Trophoblast cell (in vitro differentiated cells and primary cell): ENCODE results near the gene CD86.

ENCODE experiments used
- DNase-seq, 2 donors: peaks; one replicate each; pipeline ENCODE4 v3.0.0-alpha.2; 2016
- H2AFZ ChIP-seq: 2 replicates; pipeline ENCODE4 v1.6.1; 2013; ENCODE audit warnings: low read length, moderate library complexity, mild to moderate bottlenecking; ENCODE audit not compliant: insufficient read depth, poor library complexity
- H2AK5ac ChIP-seq: 2 replicates; pipeline ENCODE4 v1.6.1; 2013; ENCODE audit warnings: mild to moderate bottlenecking, low read length
- H2BK120ac ChIP-seq: 2 replicates; pipeline ENCODE4 v1.6.1; 2013; ENCODE audit warnings: low read length, mild to moderate bottlenecking, moderate library complexity; ENCODE audit not compliant: insufficient read depth, poor library complexity
- H2BK12ac ChIP-seq: 2 replicates; pipeline ENCODE4 v1.6.1; 2013; ENCODE audit warnings: mild to moderate bottlenecking, low read length, moderate library complexity
- H2BK5ac ChIP-seq: 2 replicates; pipeline ENCODE4 v1.6.1; 2013; ENCODE audit warnings: low read length, low read depth, moderate library complexity, mild to moderate bottlenecking; ENCODE audit not compliant: poor library complexity
- H3K14ac ChIP-seq: 2 replicates; pipeline ENCODE4 v1.6.1; 2013; ENCODE audit warnings: mild to moderate bottlenecking, low read length
- H3K18ac ChIP-seq: 2 replicates; pipeline ENCODE4 v1.6.1; 2013; ENCODE audit warnings: mild to moderate bottlenecking, low read length
- H3K23ac ChIP-seq: 2 replicates; pipeline ENCODE4 v1.6.1; 2013; ENCODE audit warnings: low read length
- H3K27ac ChIP-seq: 2 replicates; pipeline ENCODE4 v1.5.1; 2013; ENCODE audit warnings: low read depth, mild to moderate bottlenecking, inconsistent platforms, low read length, moderate library complexity
- H3K27me3 ChIP-seq: 2 replicates; pipeline ENCODE4 v1.6.1; 2013; ENCODE audit warnings: inconsistent platforms, mild to moderate bottlenecking, low read length, moderate library complexity; ENCODE audit not compliant: insufficient read depth
- H3K36me3 ChIP-seq, 2 experiments: 1 replicate in 1 of 2; 2 replicates in 1 of 2; pipeline ENCODE4 v1.6.1; 2013; ENCODE audit warnings: low read length in 2 of 2, mild to moderate bottlenecking in 2 of 2, moderate library complexity in 1 of 2; ENCODE audit not compliant: insufficient read depth in 2 of 2, control insufficient read depth in 1 of 2
- H3K4ac ChIP-seq: 2 replicates; pipeline ENCODE4 v1.6.1; 2013; ENCODE audit warnings: low read depth, mild to moderate bottlenecking, low read length, moderate library complexity
- H3K4me1 ChIP-seq, 2 experiments: 1 replicate in 1 of 2; 2 replicates in 1 of 2; pipeline ENCODE4 v1.6.1; 2013; ENCODE audit warnings: low read length in 2 of 2, mild to moderate bottlenecking in 2 of 2, moderate library complexity in 1 of 2; ENCODE audit not compliant: insufficient read depth in 2 of 2, control insufficient read depth in 1 of 2
- H3K4me2 ChIP-seq: 2 replicates; pipeline ENCODE4 v1.6.1; 2013; ENCODE audit warnings: inconsistent platforms, mild to moderate bottlenecking, low read length, moderate library complexity
- H3K4me3 ChIP-seq: 2 replicates; pipeline ENCODE4 v1.5.1; 2013; ENCODE audit warnings: mild to moderate bottlenecking, low read depth, low read length, inconsistent platforms
- H3K79me1 ChIP-seq: one replicate; pipeline ENCODE4 v1.6.1; 2013; ENCODE audit warnings: low read length
- H3K79me2 ChIP-seq: 2 replicates; pipeline ENCODE4 v1.6.1; 2013; ENCODE audit warnings: low read length, mild to moderate bottlenecking; ENCODE audit not compliant: control insufficient read depth, insufficient read depth, poor library complexity
- H3K9ac ChIP-seq: 2 replicates; pipeline ENCODE4 v1.6.1; 2013; ENCODE audit warnings: mild to moderate bottlenecking, low read length
- H3K9me3 ChIP-seq: 2 replicates; pipeline ENCODE4 v1.6.1; 2013; ENCODE audit warnings: low read depth, mild to moderate bottlenecking, control low read depth, inconsistent platforms, low read length; ENCODE audit not compliant: insufficient read depth
- H4K12ac ChIP-seq: 2 replicates; pipeline ENCODE4 v1.6.1; 2013; ENCODE audit warnings: low read depth, mild to moderate bottlenecking, low read length, moderate library complexity
- H4K8ac ChIP-seq: 2 replicates; pipeline ENCODE4 v1.6.1; 2013; ENCODE audit warnings: low read depth, mild to moderate bottlenecking, low read length, moderate library complexity
- H4K91ac ChIP-seq: one replicate; pipeline ENCODE4 v1.6.1; 2013; ENCODE audit warnings: low read depth, mild to moderate bottlenecking, low read length, moderate library complexity
- WGBS: extraction: QIAGEN DNeasy Blood & Tissue Kit; methylation state at CpG from one replicate; pipeline ENCODE4 v1.1.7; 2013; ENCODE audit warnings: missing lambda C conversion rate; ENCODE audit not compliant: insufficient read length, insufficient coverage; ENCODE audit errors: extremely low coverage; 5-methylcytosine and 5-hydroxymethylcytosine counted together

Gene CD86

GRCh38 chr3:122082357-122082756 lies 27.2 kb downstream of the CD86 start:
- Histone ChIP-seq H2AFZ (no peak overlapping the region), H3K36me3 (no peaks in the 10 kb centered on the region), H3K4me3 (no peak overlapping the region), H2BK120ac (no peak overlapping the region), H3K4ac (no peak overlapping the region), H4K91ac (no peak overlapping the region), H3K4me1 (peaks cover 0 to 5% of the 10 kb centered on the region in 2 experiments), H3K9me3 (no peaks in the 10 kb centered on the region), H3K27me3 (no peaks in the 10 kb centered on the region), H3K27ac (no peak overlapping the region), H3K79me1 (no peaks in the 10 kb centered on the region), H4K12ac (no peak overlapping the region), H2BK12ac (no peak overlapping the region), H3K14ac (no peak overlapping the region), H2AK5ac (no peak overlapping the region), H3K4me2 (no peak overlapping the region), H3K23ac (no peak overlapping the region), H3K18ac (no peak overlapping the region), H3K9ac (no peak overlapping the region), H4K8ac (no peak overlapping the region), H2BK5ac (no peak overlapping the region), H3K79me2 (peaks cover 2% of the 10 kb centered on the region)
- WGBS, result no CpG with 5 or more reads among the region's 3 CpGs
- no peak for DNase-seq

- H3K18ac ChIP-seq, result no peak overlapping the region
- H4K8ac ChIP-seq, result no peak overlapping the region
- no peak overlapping the region for H2AFZ ChIP-seq
- no peaks in the 10 kb centered on the region for H3K9me3 ChIP-seq
- no peak overlapping the region for H3K14ac ChIP-seq
- H3K4me1 ChIP-seq, result peaks cover 0 to 4% of the 10 kb centered on the region in 2 experiments
- no peak overlapping the region for H2BK120ac ChIP-seq
- H3K36me3 ChIP-seq, result no peaks in the 10 kb centered on the region
- no peak overlapping the region for H2BK12ac ChIP-seq
- H3K27me3 ChIP-seq, result no peaks in the 10 kb centered on the region
- H2AK5ac ChIP-seq, result no peak overlapping the region
- H3K4me2 ChIP-seq, result no peak overlapping the region
- no peak overlapping the region for H3K27ac ChIP-seq
- no peak overlapping the region for H3K4ac ChIP-seq
- WGBS, result no CpG with 5 or more reads among the region's 2 CpGs
- no peak overlapping the region for H2BK5ac ChIP-seq
- no peak overlapping the region for H4K91ac ChIP-seq
- H3K23ac ChIP-seq, result no peak overlapping the region
- no peak overlapping the region for H3K9ac ChIP-seq
- no peaks in the 10 kb centered on the region for H3K79me1 ChIP-seq
- no peak overlapping the region for H3K4me3 ChIP-seq
- no peak for DNase-seq
- H4K12ac ChIP-seq, result no peak overlapping the region
- peaks cover 2% of the 10 kb centered on the region for H3K79me2 ChIP-seq
These were observed 29.6 kb downstream of the CD86 start for GRCh38 chr3:122084799-122085198.

DNA sequence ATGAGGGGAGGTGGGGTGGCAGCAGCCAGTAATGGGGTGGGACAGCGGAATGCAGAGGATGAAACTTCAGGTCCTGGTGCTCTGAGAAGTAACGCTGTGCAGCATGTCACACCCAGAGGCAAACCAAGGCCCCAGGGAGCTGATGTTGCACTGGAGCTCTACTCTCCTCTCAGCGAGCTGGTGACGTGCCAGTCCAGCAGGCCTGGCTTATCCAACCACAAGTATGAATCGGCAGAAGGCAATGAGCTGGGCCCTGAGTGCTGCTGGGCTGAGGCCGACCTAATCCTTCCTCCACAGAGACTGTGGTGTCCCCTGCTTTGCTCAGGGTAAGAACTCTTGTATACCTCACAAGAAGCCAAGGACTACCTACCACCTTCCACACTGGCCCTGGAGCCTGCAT lies 30.5 kb downstream of the CD86 start:
- no peak overlapping the region for H3K27ac ChIP-seq
- H3K4ac ChIP-seq, result no peak overlapping the region
- no peak overlapping the region for H4K12ac ChIP-seq
- no peak overlapping the region for H2BK5ac ChIP-seq
- H3K18ac ChIP-seq, result no peak overlapping the region
- no peak overlapping the region for H2AFZ ChIP-seq
- no peak overlapping the region for H3K23ac ChIP-seq
- DNase-seq, result no peak
- no peaks in the 10 kb centered on the region for H3K36me3 ChIP-seq
- H2BK120ac ChIP-seq, result no peak overlapping the region
- no peaks in the 10 kb centered on the region for H3K27me3 ChIP-seq
- no peaks in the 10 kb centered on the region for H3K79me1 ChIP-seq
- no peak overlapping the region for H3K4me3 ChIP-seq
- no peak overlapping the region for H4K8ac ChIP-seq
- no peak overlapping the region for H4K91ac ChIP-seq
- H3K14ac ChIP-seq, result no peak overlapping the region
- H2BK12ac ChIP-seq, result no peak overlapping the region
- H2AK5ac ChIP-seq, result no peak overlapping the region
- no CpG with 5 or more reads among the region's 6 CpGs for WGBS
- H3K79me2 ChIP-seq, result no peaks in the 10 kb centered on the region
- H3K9me3 ChIP-seq, result no peaks in the 10 kb centered on the region
- H3K9ac ChIP-seq, result no peak overlapping the region
- peaks cover 0 to 2% of the 10 kb centered on the region in 2 experiments for H3K4me1 ChIP-seq
- H3K4me2 ChIP-seq, result no peak overlapping the region

DNA sequence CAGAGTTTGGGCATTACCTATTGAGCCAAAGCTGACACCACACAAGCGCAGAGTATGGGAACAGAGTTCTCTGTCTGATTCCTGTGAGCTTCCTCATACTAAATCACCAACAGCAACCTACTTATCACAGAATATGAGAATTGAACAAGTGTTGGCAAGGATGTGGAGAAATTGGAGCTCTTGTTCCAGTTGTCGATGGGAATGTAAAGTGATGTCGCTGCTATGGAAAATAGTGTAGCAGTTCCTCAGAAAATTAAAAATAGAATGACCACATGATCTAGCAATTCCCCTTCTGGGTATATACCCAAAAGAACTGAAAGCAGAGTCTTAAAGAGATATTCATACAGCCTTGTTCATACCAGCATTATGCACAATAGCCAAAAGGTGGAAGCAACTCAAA lies 33.4 kb downstream of the CD86 start:
- DNase-seq, result no peak
- WGBS, result no CpG with 5 or more reads among the region's 3 CpGs
- H3K4me2 ChIP-seq, result no peak overlapping the region
- no peak overlapping the region for H4K91ac ChIP-seq
- H3K9ac ChIP-seq, result no peak overlapping the region
- H2BK12ac ChIP-seq, result no peak overlapping the region
- H4K8ac ChIP-seq, result no peak overlapping the region
- no peak overlapping the region for H3K18ac ChIP-seq
- H3K14ac ChIP-seq, result no peak overlapping the region
- H3K23ac ChIP-seq, result no peak overlapping the region
- H3K27me3 ChIP-seq, result no peaks in the 10 kb centered on the region
- no peak overlapping the region for H2BK5ac ChIP-seq
- no peak overlapping the region for H4K12ac ChIP-seq
- no peaks in the 10 kb centered on the region for H3K36me3 ChIP-seq
- H3K79me2 ChIP-seq, result no peaks in the 10 kb centered on the region
- H2AK5ac ChIP-seq, result no peak overlapping the region
- no peak overlapping the region for H3K4me3 ChIP-seq
- H3K79me1 ChIP-seq, result no peaks in the 10 kb centered on the region
- no peak overlapping the region for H3K27ac ChIP-seq
- H3K4me1 ChIP-seq, result no peaks in the 10 kb centered on the region
- H3K4ac ChIP-seq, result no peak overlapping the region
- no peak overlapping the region for H2AFZ ChIP-seq
- no peak overlapping the region for H2BK120ac ChIP-seq
- H3K9me3 ChIP-seq, result no peaks in the 10 kb centered on the region
